OCI-LY3 (cell line): Measurements from ENCODE around the gene LDLRAD4.

Source experiments
- CTCF ChIP-seq: fragments of 200-600, 300-600 bp; sonication (generic); IDR thresholded peaks from 2 replicates; pipeline ENCODE4 v1.5.1; 2014; ENCODE audit warnings: antibody characterized with exemption, low read length, low read depth
- EZH2phosphoT487 ChIP-seq: fragments of 200-600 bp; shearing (Covaris generic); IDR thresholded peaks from 2 replicates; pipeline ENCODE4 v1.6.1; 2018; ENCODE audit warnings: antibody characterized with exemption, mixed run types, low read depth

GRCh38 chr18:13630716-13631268 is 412.2 kb downstream of the LDLRAD4 start:
- TF ChIP-seq CTCF: no peak
- TF ChIP-seq EZH2phosphoT487: no peak
